ENCODE results near the gene NEAT1. TPM values are rescaled to one million over a fixed set of nuclear protein-coding genes. Genes with fewer than 3 reads are reported as not detected.
A peak's percentile ranks its signal among the peaks of the same experiment; 100 is the strongest.

Gene NEAT1
- total RNA-seq, 1 donor from 2014 or later, result 269 TPM

GRCh38 chr11:65425105-65425970 is 2.7 kb downstream of the NEAT1 start:
- TF ChIP-seq CTCF (IDR thresholded peaks at IDR 0.05; ENCODE audit: unreplicated experiment), result no peak
- DNase-seq (ENCODE audit: low spot score in 2 of 2, unreplicated experiment in 2 of 2), result no peak

GRCh38 chr11:65425971-65426838 is 3.6 kb downstream of the NEAT1 start:
- Mint-ChIP-seq H3K36me3 (no peaks in the 10 kb centered on the region), H3K4me1 (peaks cover 82% of the 10 kb centered on the region), H3K9me3 (no peaks in the 10 kb centered on the region), H3K27ac (peak overlapping the region; percentile 100), H3K27me3 (ENCODE audit: low read depth) (no peaks in the 10 kb centered on the region), H3K4me3 (peak overlapping the region; percentile 88)
- no peak for DNase-seq (ENCODE audit: low spot score in 2 of 2, unreplicated experiment in 2 of 2)
- no peak for TF ChIP-seq CTCF (IDR thresholded peaks at IDR 0.05; ENCODE audit: unreplicated experiment)

More at GRCh38 chr11:65425105-65425970, 2.7 kb downstream of the NEAT1 start:
- Mint-ChIP-seq H3K27me3 (ENCODE audit: low read depth) (no peaks in the 10 kb centered on the region), H3K9me3 (no peaks in the 10 kb centered on the region), H3K4me1 (peaks cover 84% of the 10 kb centered on the region), H3K27ac (peak overlapping the region; percentile 100), H3K36me3 (no peaks in the 10 kb centered on the region), H3K4me3 (peak overlapping the region; percentile 88)

GRCh38 chr11:65426839-65427690 is 4.5 kb downstream of the NEAT1 start:
- TF ChIP-seq CTCF (IDR thresholded peaks at IDR 0.05; ENCODE audit: unreplicated experiment), result no peak
- H3K4me1 Mint-ChIP-seq, result peaks cover 79% of the 10 kb centered on the region
- no peaks in the 10 kb centered on the region for H3K9me3 Mint-ChIP-seq
- peak overlapping the region; percentile 88 for H3K4me3 Mint-ChIP-seq
- H3K27ac Mint-ChIP-seq, result peak overlapping the region; percentile 100
- peaks cover 4% of the 10 kb centered on the region for H3K36me3 Mint-ChIP-seq
- H3K27me3 Mint-ChIP-seq (ENCODE audit: low read depth), result no peaks in the 10 kb centered on the region
- DNase-seq (ENCODE audit: low spot score in 2 of 2, unreplicated experiment in 2 of 2), result no peak

- H3K27me3 Mint-ChIP-seq (ENCODE audit: low read depth), result no peaks in the 10 kb centered on the region
- no peaks in the 10 kb centered on the region for H3K9me3 Mint-ChIP-seq
- H3K36me3 Mint-ChIP-seq, result peaks cover 8% of the 10 kb centered on the region
- no peak for DNase-seq (ENCODE audit: low spot score in 2 of 2, unreplicated experiment in 2 of 2)
- peak overlapping the region; percentile 100 for H3K27ac Mint-ChIP-seq
- no peak for TF ChIP-seq CTCF (IDR thresholded peaks at IDR 0.05; ENCODE audit: unreplicated experiment)
- peak overlapping the region; percentile 88 for H3K4me3 Mint-ChIP-seq
- peaks cover 74% of the 10 kb centered on the region for H3K4me1 Mint-ChIP-seq
These were observed 5.3 kb downstream of the NEAT1 start for GRCh38 chr11:65427691-65428577.
